Esophagus (tissue), 2 donors: ENCODE results near the gene SLC41A3. TPM values are rescaled to one million over a fixed set of nuclear protein-coding genes. Genes with fewer than 3 reads are reported as not detected.

Source experiments
- H3K27ac ChIP-seq, 2 donors: one replicate each; pipeline ENCODE4 v1.5.1; 2013; ENCODE audit warnings: low read depth in 2 of 2, mild to moderate bottlenecking in 2 of 2, inconsistent platforms in 1 of 2, low read length in 1 of 2, moderate library complexity in 1 of 2
- H3K27me3 ChIP-seq, 2 donors: one replicate each; pipeline ENCODE4 v1.6.1; 2013; ENCODE audit warnings: low read length in 2 of 2, control low read depth in 1 of 2, mild to moderate bottlenecking in 1 of 2; ENCODE audit not compliant: insufficient read depth in 2 of 2, control insufficient read depth in 1 of 2
- H3K36me3 ChIP-seq, 2 donors: one replicate each; pipeline ENCODE4 v1.6.1; 2013; ENCODE audit warnings: low read length in 1 of 2; ENCODE audit not compliant: control insufficient read depth in 2 of 2, insufficient read depth in 2 of 2
- H3K4me1 ChIP-seq, 2 donors: one replicate each; pipeline ENCODE4 v1.6.1; 2013; ENCODE audit warnings: low read length in 1 of 2; ENCODE audit not compliant: control insufficient read depth in 2 of 2, insufficient read depth in 2 of 2
- H3K4me3 ChIP-seq, 2 donors: one replicate each; pipeline ENCODE4 v1.5.1; 2013; ENCODE audit warnings: low read length in 2 of 2, mild to moderate bottlenecking in 2 of 2, low read depth in 1 of 2, moderate library complexity in 1 of 2
- H3K9me3 ChIP-seq, 2 donors: one replicate each; pipeline ENCODE4 v1.6.1; 2013; ENCODE audit warnings: mild to moderate bottlenecking in 2 of 2, low read depth in 1 of 2, low read length in 1 of 2, moderate library complexity in 1 of 2; ENCODE audit not compliant: control insufficient read depth in 2 of 2, insufficient read depth in 1 of 2
- WGBS, 2 donors: extraction: QIAGEN DNeasy Blood & Tissue Kit; methylation state at CpG; one replicate each; pipeline ENCODE4 v1.1.7; 2013; 5-methylcytosine and 5-hydroxymethylcytosine counted together
- polyA plus RNA-seq, 2 donors: library from polyadenylated mRNA; stranded (reverse); fragments of 200-250 nt; gene quantifications; one replicate each; pipeline ENCODE4 v1.2.3, GENCODE V29; 2013
- donor health status: healthy with polysubstance abuse.
- donor health status: Bipolar disorder and iron deficiency.

The SLC41A3 gene
- 10 to 100 TPM in 1 of 2 donors, 1 to 10 TPM in 1; 9.0 to 17.5 TPM for polyA plus RNA-seq

- no peaks in the 10 kb centered on the region for H3K36me3 ChIP-seq
- peaks cover 4 to 7% of the 10 kb centered on the region in 2 donors for H3K4me1 ChIP-seq
- 1% methylated on average over 53 to 72 of the region's 72 CpGs for whole genome bisulfite sequencing, 2 donors
- peak within 1 kb of the TSS; percentile 92 to 97 for H3K27ac ChIP-seq
- H3K27me3 ChIP-seq: no peaks in the 10 kb centered on the region
- H3K4me3 ChIP-seq: peak within 1 kb of the TSS; percentile 68 to 83
- no peaks in the 10 kb centered on the region for H3K9me3 ChIP-seq
Observed at GRCh38 chr3:126083913-126084767, at the start of gene SLC41A3. TSS of gene SLC41A3 (minus strand) at chr3:126084124. CDS start at chr3:126068219, 15,905 bp downstream.

DNA sequence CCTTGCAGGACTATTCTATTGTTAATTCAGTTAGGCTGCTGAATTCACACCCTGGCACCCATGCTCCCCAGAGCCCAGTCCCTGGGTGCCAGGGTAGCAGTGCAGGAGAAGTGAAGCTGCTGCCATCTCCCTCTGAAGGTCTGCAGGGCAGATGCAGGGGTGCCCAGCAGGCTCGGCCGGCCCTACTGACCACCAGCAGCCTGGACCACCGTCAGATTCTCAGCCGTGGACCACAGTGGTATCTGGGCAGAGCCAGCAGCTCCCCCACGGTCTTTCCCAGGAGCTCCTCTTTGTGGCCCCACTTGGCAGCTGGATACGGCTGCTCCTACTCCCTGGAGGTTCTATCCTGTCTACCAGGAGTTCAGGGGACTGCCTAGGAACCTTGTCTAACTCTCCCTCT lies 49.7 kb upstream of the SLC41A3 start:
- 62 to 71% methylated on average over 6 of the region's 6 CpGs for WGBS, 2 donors
- no peak overlapping the region for H3K4me3 ChIP-seq

GRCh38 chr3:126132751-126133511 lies 49.0 kb upstream of the SLC41A3 start:
- Histone ChIP-seq H3K9me3 (no peaks in the 10 kb centered on the region), H3K4me3 (no peak overlapping the region), H3K27me3 (no peaks in the 10 kb centered on the region), H3K4me1 (peaks cover 0 to 16% of the 10 kb centered on the region in 2 donors), H3K27ac (no peak overlapping the region), H3K36me3 (no peaks in the 10 kb centered on the region)
- 68 to 73% methylated on average over 14 of the region's 14 CpGs for WGBS, 2 donors

More for the DNA sequence above, 49.7 kb upstream of the SLC41A3 start:
- Histone ChIP-seq H3K9me3 (no peaks in the 10 kb centered on the region), H3K4me1 (peaks cover 0 to 16% of the 10 kb centered on the region in 2 donors), H3K27ac (no peak overlapping the region), H3K27me3 (no peaks in the 10 kb centered on the region), H3K36me3 (no peaks in the 10 kb centered on the region)

DNA sequence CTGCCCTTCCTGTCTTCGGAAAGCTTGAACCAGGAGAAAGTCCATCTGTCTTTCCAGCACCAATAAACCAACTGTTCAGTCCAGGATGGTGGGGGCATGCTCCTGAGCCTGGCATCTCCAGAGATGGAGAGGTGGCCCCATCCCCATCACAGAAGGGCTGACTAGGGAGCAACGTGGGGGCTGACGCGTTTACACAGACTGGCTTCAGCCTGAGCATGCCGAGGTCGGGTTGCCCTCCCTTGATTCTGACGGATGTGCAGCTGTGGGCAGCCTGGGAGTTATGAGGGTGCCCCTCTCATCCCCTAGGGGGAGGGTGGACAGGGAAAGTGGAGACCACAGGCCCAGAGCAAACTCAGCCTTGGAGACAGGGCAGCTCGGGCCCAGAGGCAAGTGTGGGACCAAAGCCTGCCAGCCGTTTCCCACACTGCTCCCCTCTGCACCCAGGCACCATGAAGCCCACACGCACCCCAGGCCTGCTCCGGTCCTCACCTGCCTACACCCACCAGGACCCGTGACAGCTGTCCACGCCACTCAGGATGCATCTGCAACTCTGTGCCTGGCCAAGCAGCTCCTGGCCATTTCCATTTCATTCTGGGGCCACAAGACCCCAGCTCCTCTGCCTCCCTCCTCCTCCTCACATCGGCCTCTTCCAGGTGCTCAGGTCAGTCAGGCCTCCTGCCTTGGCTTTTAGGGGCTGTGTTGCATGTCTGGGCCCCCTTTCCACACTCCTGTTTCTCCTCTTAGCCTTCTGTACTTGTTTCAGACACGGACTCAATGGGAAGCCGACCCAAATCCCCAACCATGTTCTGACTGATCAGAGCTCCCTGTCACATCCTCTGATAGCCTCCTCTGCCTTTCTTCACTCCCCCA lies 48.2 kb upstream of the SLC41A3 start:
- Histone ChIP-seq H3K27ac (no peak overlapping the region), H3K4me3 (no peak overlapping the region), H3K4me1 (peaks cover 0 to 16% of the 10 kb centered on the region in 2 donors), H3K27me3 (no peaks in the 10 kb centered on the region), H3K36me3 (no peaks in the 10 kb centered on the region), H3K9me3 (no peaks in the 10 kb centered on the region)
- 72 to 84% methylated on average over 16 of the region's 16 CpGs for WGBS, 2 donors

DNA sequence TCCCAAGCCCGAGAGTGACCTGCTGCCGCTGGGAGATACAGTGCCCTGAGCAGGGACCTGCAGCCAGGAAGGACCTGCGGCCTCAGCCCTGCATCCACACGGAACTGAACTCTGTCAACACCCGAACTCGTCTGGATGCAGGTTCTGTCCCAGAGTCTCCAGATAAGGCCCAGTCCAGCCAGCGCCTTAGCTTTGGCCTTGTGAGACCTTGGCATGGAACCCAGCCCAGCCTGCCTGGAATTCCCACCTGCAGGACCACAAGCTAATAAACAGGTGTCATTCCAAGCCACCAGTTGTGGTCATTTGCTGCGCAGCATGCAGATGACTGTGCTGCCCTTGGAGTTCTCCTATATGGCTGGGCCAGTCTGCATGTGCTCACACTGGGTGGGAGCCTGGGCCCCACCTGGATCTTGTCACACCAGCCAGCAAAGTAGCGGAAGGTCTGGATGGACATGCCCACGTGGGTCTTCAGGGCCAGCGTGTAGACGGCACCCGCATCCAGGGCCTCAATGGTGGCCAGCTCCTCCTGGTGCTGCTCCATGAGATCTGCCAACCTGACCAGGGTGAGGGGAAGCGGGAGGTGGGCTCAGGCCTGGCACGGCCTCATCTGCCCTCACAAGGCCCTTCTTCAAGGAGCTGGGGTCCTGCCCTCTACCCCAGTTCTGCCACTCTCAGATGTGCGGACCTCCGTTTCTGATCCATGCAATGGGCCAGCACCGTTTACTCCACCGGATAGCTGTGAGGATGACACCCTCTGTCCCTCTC lies 47.2 kb upstream of the SLC41A3 start:
- Histone ChIP-seq H3K27me3 (no peaks in the 10 kb centered on the region), H3K4me3 (no peak overlapping the region), H3K27ac (no peak overlapping the region), H3K4me1 (peaks cover 0 to 16% of the 10 kb centered on the region in 2 donors), H3K9me3 (no peaks in the 10 kb centered on the region), H3K36me3 (no peaks in the 10 kb centered on the region)
- 87 to 93% methylated on average over 18 to 19 of the region's 19 CpGs for WGBS, 2 donors

DNA sequence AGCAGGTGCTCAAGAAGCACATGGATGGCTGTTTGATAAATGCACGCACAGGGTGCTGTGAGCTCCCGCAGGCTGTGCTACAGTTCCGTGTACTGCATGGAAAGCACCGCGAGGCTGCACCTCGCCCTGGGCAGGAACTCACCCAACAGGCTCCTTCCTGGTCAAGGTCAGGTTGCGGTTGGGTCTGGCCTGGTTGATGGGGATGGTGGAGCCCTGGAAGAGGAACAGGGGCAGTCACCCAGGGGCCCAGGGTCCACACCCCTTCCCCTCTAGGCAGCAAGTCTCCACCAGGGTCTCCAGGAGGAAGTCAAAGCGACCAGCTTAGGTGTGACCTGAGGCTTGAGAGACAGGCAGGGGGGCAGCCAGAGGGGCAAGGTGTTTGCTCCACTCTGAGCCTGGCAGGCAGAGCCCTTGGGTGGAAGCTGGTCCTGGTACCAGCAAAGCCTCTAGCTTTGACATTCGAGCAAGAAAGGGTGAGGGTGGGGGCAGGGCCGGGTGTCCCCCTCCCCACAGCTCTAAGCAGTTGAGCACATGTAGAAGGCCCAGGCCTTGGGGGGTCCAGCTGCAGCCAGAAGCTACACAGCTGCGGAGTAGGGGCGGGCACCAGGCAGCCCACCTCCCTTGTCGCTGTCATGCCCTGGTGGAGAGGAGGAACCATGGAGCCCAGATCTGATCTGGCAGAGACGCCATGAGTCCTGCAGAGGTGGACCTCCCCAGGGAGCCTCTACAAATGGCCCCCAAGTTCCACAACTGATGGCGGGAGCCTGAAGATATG lies 46.3 kb upstream of the SLC41A3 start:
- no peaks in the 10 kb centered on the region for H3K36me3 ChIP-seq
- 61 to 70% methylated on average over 15 of the region's 15 CpGs for WGBS, 2 donors
- H3K9me3 ChIP-seq: no peaks in the 10 kb centered on the region
- H3K27ac ChIP-seq: no peak overlapping the region
- H3K27me3 ChIP-seq: no peaks in the 10 kb centered on the region
- H3K4me1 ChIP-seq: peaks cover 0 to 16% of the 10 kb centered on the region in 2 donors
- no peak overlapping the region for H3K4me3 ChIP-seq

DNA sequence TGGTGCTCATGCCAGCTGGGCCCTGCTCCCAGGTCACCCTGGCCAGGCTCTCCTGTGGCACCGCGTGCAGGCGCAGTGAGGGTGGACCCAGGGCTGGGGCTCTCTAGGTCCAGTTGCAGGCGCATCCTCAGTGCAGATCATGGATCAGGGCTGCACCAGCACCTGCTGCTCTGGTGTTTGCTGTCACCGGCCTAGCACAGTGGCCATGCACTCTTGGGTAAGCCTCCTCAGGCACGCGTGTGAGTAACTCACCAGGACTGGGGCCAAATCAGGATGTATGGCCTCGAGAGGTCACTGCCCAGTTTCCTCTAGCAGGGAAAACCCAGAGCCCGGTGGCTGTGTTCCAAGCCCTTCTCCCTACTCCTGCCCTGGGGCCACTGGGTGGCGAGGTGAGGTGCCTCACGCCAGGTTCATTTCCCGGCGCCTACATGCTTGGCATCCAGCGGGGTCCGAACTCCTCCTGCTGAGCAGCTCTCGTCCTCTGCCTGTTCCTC lies 45.5 kb upstream of the SLC41A3 start:
- peaks cover 0 to 16% of the 10 kb centered on the region in 2 donors for H3K4me1 ChIP-seq
- 52 to 63% methylated on average over 16 of the region's 16 CpGs for WGBS, 2 donors
- peak overlapping the region in 1 of 2 donors; percentile 6 for H3K27ac ChIP-seq
- no peak overlapping the region for H3K4me3 ChIP-seq
- H3K9me3 ChIP-seq: no peaks in the 10 kb centered on the region
- no peaks in the 10 kb centered on the region for H3K27me3 ChIP-seq
- no peaks in the 10 kb centered on the region for H3K36me3 ChIP-seq
